Stomach (tissue), 9 donors: ENCODE results near the gene TPO. TPM values are rescaled to one million over a fixed set of nuclear protein-coding genes. Genes with fewer than 3 reads are reported as not detected.

ENCODE experiments used
- DNase-seq, 2 donors: peaks; one replicate each; pipeline versions ENCODE4 v3.0.0 to v3.0.0-alpha.2; 2013 to 2019
- H3K27ac ChIP-seq, 5 donors: fragments of 200-600 bp in 4 of 5; sonication (generic) in 4 of 5; one replicate each; pipeline ENCODE4 v1.5.1; 2013 to 2019; ENCODE audit warnings: mild to moderate bottlenecking in 1 of 5, moderate library complexity in 1 of 5
- H3K27me3 ChIP-seq, 3 donors: fragments of 200-600 bp; sonication (generic); one replicate each; pipeline ENCODE4 v1.5.1; 2017 to 2019; ENCODE audit warnings: mixed run types in 1 of 3
- H3K36me3 ChIP-seq, 4 donors: fragments of 200-600 bp; sonication (generic); 1 replicate in 3 of 4; 2 replicates in 1 of 4; pipeline ENCODE4 v1.5.1; 2016 to 2019
- H3K4me1 ChIP-seq, 4 donors: fragments of 200-600 bp; sonication (generic); one replicate each; pipeline ENCODE4 v1.5.1; 2016 to 2019
- H3K4me3 ChIP-seq, 4 donors: fragments of 200-600 bp; sonication (generic) in 3 of 4; one replicate each; pipeline ENCODE4 v1.5.1; 2016 to 2019; ENCODE audit warnings: mild to moderate bottlenecking in 1 of 4
- H3K9me3 ChIP-seq, 4 donors: fragments of 200-600 bp; sonication (generic); one replicate each; pipeline ENCODE4 v1.5.1; 2016 to 2019
- CTCF ChIP-seq, 7 experiments: fragments of 450-650 bp in 4 of 7; fragments of 200-600 bp in 3 of 7; sonication (generic) in 3 of 7; IDR thresholded peaks; one replicate each; pipeline ENCODE4 v1.5.1; 2016 to 2019; ENCODE audit warnings: antibody characterized with exemption in 7 of 7, control low read depth in 2 of 7, mild to moderate bottlenecking in 1 of 7
- EP300 ChIP-seq: sonication (generic); formaldehyde crosslinking; IDR thresholded peaks from one replicate; pipeline ENCODE4 v1.6.1; 2017; ENCODE audit warnings: antibody characterized with exemption
- POLR2A ChIP-seq, 4 donors: fragments of 450-650 bp; IDR thresholded peaks; one replicate each; pipeline ENCODE4 v1.6.1; 2016; ENCODE audit warnings: antibody characterized with exemption in 4 of 4, control low read depth in 2 of 4, mild to moderate bottlenecking in 1 of 4, moderate library complexity in 1 of 4
- POLR2AphosphoS5 ChIP-seq, 3 donors: sonication (generic); formaldehyde crosslinking; IDR thresholded peaks; one replicate each; pipeline ENCODE4 v1.6.1; 2016; ENCODE audit warnings: antibody characterized with exemption in 3 of 3
- WGBS, 5 donors: extraction: QIAGEN DNeasy Blood & Tissue Kit in 3 of 5; methylation state at CpG; one replicate each; pipeline versions ENCODE4 v1.1.5 to v1.1.7; 2013 to 2018; 5-methylcytosine and 5-hydroxymethylcytosine counted together
- intact Hi-C: fragments of 100-400 bp; cut with DNase I; formaldehyde crosslinking; loops from one replicate; pipeline ENCODE4 v1.15.1; 2023; ENCODE audit warnings: low total_unique reads
- polyA plus RNA-seq, 3 donors: library from polyadenylated mRNA; stranded (reverse); fragments of 200-250 nt; gene quantifications; one replicate each; pipeline ENCODE4 v1.2.3, GENCODE V29; 2013
- total RNA-seq, 5 donors: library from RNA; depleted of rRNA; stranded (reverse); fragments of >200 nt; gene quantifications; one replicate each; pipeline versions ENCODE4 v1.1.0 to v1.2.3, GENCODE V29; 2014 to 2016
- donor health status: healthy with polysubstance abuse.
- donor health status: Bipolar disorder and iron deficiency.
- donor health status: healthy.

Gene TPO
- total and polyA plus RNA-seq, 8 donors = 0.37 to 92.4 (median 4.3) TPM

- no peak overlapping the region for H3K4me3 ChIP-seq
- TF ChIP-seq POLR2AphosphoS5 (IDR thresholded peaks at IDR 0.05) (no peak), CTCF (IDR thresholded peaks at IDR 0.05) (no peak), EP300 (no peak), POLR2A (IDR thresholded peaks at IDR 0.05) (no peak)
- no peak for DNase-seq
- peaks cover 0 to 6% (median 0%) of the 10 kb centered on the region in 3 donors for H3K27me3 ChIP-seq
- no peak overlapping the region for H3K27ac ChIP-seq
- intact Hi-C loops = no loop called here
- no peaks in the 10 kb centered on the region for H3K4me1 ChIP-seq
- H3K9me3 ChIP-seq = no peaks in the 10 kb centered on the region
- H3K36me3 ChIP-seq = no peaks in the 10 kb centered on the region
- WGBS, 5 donors = 84 to 90% (median 88%) methylated on average over 17 to 27 of the region's 27 CpGs
Measured at GRCh38 chr2:1501038-1501851, 88.0 kb downstream of the TPO start.

- Histone ChIP-seq H3K4me1 (no peaks in the 10 kb centered on the region), H3K27ac (no peak overlapping the region), H3K36me3 (no peaks in the 10 kb centered on the region), H3K4me3 (no peak overlapping the region), H3K9me3 (no peaks in the 10 kb centered on the region), H3K27me3 (peaks cover 0 to 6% (median 0%) of the 10 kb centered on the region in 3 donors)
- DNase-seq = no peak
- WGBS, 5 donors = 85 to 91% (median 86%) methylated on average over 6 of the region's 6 CpGs
- no peak for TF ChIP-seq POLR2AphosphoS5 (IDR thresholded peaks at IDR 0.05)
- TF ChIP-seq POLR2A (IDR thresholded peaks at IDR 0.05) = no peak
- no peak for TF ChIP-seq EP300
- no peak for TF ChIP-seq CTCF (IDR thresholded peaks at IDR 0.05)
- intact Hi-C loops = no loop called here
Measured at GRCh38 chr2:1501991-1502390, 88.7 kb downstream of the TPO start.

- H3K27me3 ChIP-seq = peaks cover 0 to 6% (median 0%) of the 10 kb centered on the region in 3 donors
- H3K9me3 ChIP-seq = no peaks in the 10 kb centered on the region
- TF ChIP-seq CTCF (IDR thresholded peaks at IDR 0.05) (no peak), POLR2A (IDR thresholded peaks at IDR 0.05) (no peak), POLR2AphosphoS5 (IDR thresholded peaks at IDR 0.05) (no peak), EP300 (no peak)
- no peak for DNase-seq
- intact Hi-C loops = no loop called here
- no peak overlapping the region for H3K4me3 ChIP-seq
- no peaks in the 10 kb centered on the region for H3K4me1 ChIP-seq
- 53 to 88% (median 85%) methylated on average over 2 to 15 of the region's 15 CpGs for WGBS, 5 donors
- no peak overlapping the region for H3K27ac ChIP-seq
- no peaks in the 10 kb centered on the region for H3K36me3 ChIP-seq
Measured at GRCh38 chr2:1502891-1503304, 89.6 kb downstream of the TPO start.

- Histone ChIP-seq H3K9me3 (no peaks in the 10 kb centered on the region), H3K4me3 (no peak overlapping the region), H3K27me3 (peaks cover 0 to 6% (median 0%) of the 10 kb centered on the region in 3 donors), H3K4me1 (no peaks in the 10 kb centered on the region), H3K36me3 (no peaks in the 10 kb centered on the region), H3K27ac (no peak overlapping the region)
- intact Hi-C loops = no loop called here
- no peak for TF ChIP-seq POLR2AphosphoS5 (IDR thresholded peaks at IDR 0.05)
- no peak for TF ChIP-seq EP300
- no peak for TF ChIP-seq POLR2A (IDR thresholded peaks at IDR 0.05)
- no peak for TF ChIP-seq CTCF (IDR thresholded peaks at IDR 0.05)
- 71 to 82% (median 73%) methylated on average over 31 to 36 of the region's 36 CpGs for WGBS, 5 donors
- DNase-seq = no peak
Measured at GRCh38 chr2:1503471-1504310, 90.4 kb downstream of the TPO start.
